ENCODE measurements around the gene ANO8. TPM values are rescaled to one million over a fixed set of nuclear protein-coding genes. Genes with fewer than 3 reads are reported as not detected.

The ANO8 gene
- total and polyA plus RNA-seq, 2 donors (not counting 3 experiments of a cell fraction or from before 2014, with no cell fraction given): 3.5 to 6.8 TPM

GRCh38 chr19:17292301-17293074, 42.2 kb downstream of the ANO8 start:
- Histone ChIP-seq H3K9me3 (replicated peaks; ENCODE audit: control insufficient read depth, insufficient read depth, low read length) (no peaks in the 10 kb centered on the region), H3K4me2 (ENCODE audit: insufficient read depth, low read length) (peak overlapping the region; percentile 54), H3K4me1 (ENCODE audit: control insufficient read depth, extremely low read depth, insufficient read depth, low read length) (peaks cover 12% of the 10 kb centered on the region), H3K9ac (replicated peaks; ENCODE audit: extremely low read depth, insufficient read depth, low read length) (peak overlapping the region; percentile 49), H3K4me3 (replicated peaks in 1 of 3; ENCODE audit: insufficient read depth in 1 of 3, low read depth in 1 of 3, low read length in 3 of 3) (peak overlapping the region; percentile 36 to 51 (median 40)), H3K36me3 (ENCODE audit: control insufficient read depth in 2 of 2, extremely low read depth in 1 of 2, insufficient read depth in 2 of 2, low read length in 2 of 2) (peaks cover 0 to 3% of the 10 kb centered on the region in 2 experiments), H3K9me1 (replicated peaks; ENCODE audit: control insufficient read depth, extremely low read depth, insufficient read depth, low read length) (no peaks in the 10 kb centered on the region), H3K27ac (ENCODE audit: insufficient read depth, low read depth, low read length) (no peak overlapping the region), H3K27me3 (ENCODE audit: control insufficient read depth in 2 of 2, insufficient read depth in 2 of 2, low read length in 2 of 2) (no peaks in the 10 kb centered on the region), H4K20me1 (replicated peaks; ENCODE audit: control insufficient read depth, extremely low read depth, insufficient read depth, low read length) (no peaks in the 10 kb centered on the region), H3K79me2 (ENCODE audit: control insufficient read depth, insufficient read depth, low read length) (no peaks in the 10 kb centered on the region), H2AFZ (ENCODE audit: low read depth, low read length) (peak overlapping the region; percentile 98)
- DNase-seq (ENCODE audit: low read depth, low spot score) (peak; percentile 85), FAIRE-seq (peak; percentile 96)
- intact Hi-C loops (cut with micrococcal nuclease): loop anchor here (1.0 to 2.0 kb wide), 5 partner anchors 13 to 99 kb away; partner anchors contain the start of genes GTPBP3 and MRPL34
- CTCF ChIA-PET: interaction anchor here (0.7 to 4.4 kb wide), 17 partner anchors 10 to 99 kb away, joined by 3 to 70 read pairs (median 6); partner anchors contain the start of genes ABHD8, ANKLE1, ANO8 and DDA1
- BruUV-seq (replicated peaks): no TSS peak
- POLR2A ChIA-PET: interaction anchor here (0.6 to 0.7 kb wide), 3 partner anchors 13 to 190 kb away, joined by 3 to 4 read pairs (median 4); no protein-coding TSS in a partner anchor
- no peak for TF ChIP-seq MAX (IDR thresholded peaks at IDR 0.05; ENCODE audit: insufficient read depth, insufficient read length)
- peak; percentile 67 for TF ChIP-seq CTCF (IDR thresholded peaks at IDR 0.05; ENCODE audit: extremely low read depth in 1 of 2, insufficient read depth in 1 of 2, low read depth in 1 of 2, low read length in 2 of 2)
- peak; percentile 82 for TF ChIP-seq POLR2A (IDR thresholded peaks at IDR 0.05; ENCODE audit: low read depth, low read length)
- TF ChIP-seq MYC (IDR thresholded peaks at IDR 0.05; ENCODE audit: low read depth, low read length): no peak
- TF ChIP-seq POLR2AphosphoS5 (IDR thresholded peaks at IDR 0.05; ENCODE audit: insufficient read depth, low read depth, low read length): peak; percentile 80
- dilution Hi-C loops (cut with MboI; ENCODE audit: extremely low pct_ligation_motif_present, low sequenced_read_pairs): no loop called here

Measured in endothelial cell of umbilical vein (primary cell).